Activated effector memory CD4-positive, alpha-beta T cell treated with Interleukin-2 at 50 U/mL for 16 hours (primary cell): ENCODE results near the gene NLGN2.
A peak's percentile ranks its signal among the peaks of the same experiment; 100 is the strongest.

Source experiments
- DNase-seq: peaks from one replicate; pipeline ENCODE4 v3.0.0-alpha.2; 2020

The NLGN2 gene

GRCh38 chr17:7392696-7393612 lies 14.7 kb upstream of the NLGN2 start:
- no peak for DNase-seq

GRCh38 chr17:7393613-7394451 lies 13.8 kb upstream of the NLGN2 start:
- peak; percentile 31 for DNase-seq

GRCh38 chr17:7394452-7395191 lies 13.0 kb upstream of the NLGN2 start, which contains the start of gene PLSCR3:
TSS of gene PLSCR3 (minus strand) at chr17:7394525. CDS start at chr17:7394110, 415 bp downstream.
- DNase-seq = peak; percentile 80

- no peak for DNase-seq
Observed at GRCh38 chr17:7396147-7396546, 11.5 kb upstream of the NLGN2 start.

- no peak for DNase-seq
Observed at GRCh38 chr17:7398612-7399011, 9.0 kb upstream of the NLGN2 start.

- no peak for DNase-seq
Observed at GRCh38 chr17:7403043-7403726, 4.5 kb upstream of the NLGN2 start.

- no peak for DNase-seq
Observed at GRCh38 chr17:7403727-7403976, 4.0 kb upstream of the NLGN2 start.

GRCh38 chr17:7403977-7404736 lies 3.5 kb upstream of the NLGN2 start, which contains the start of gene TMEM256:
TSS of gene TMEM256 (minus strand) at chr17:7404097. CDS start at chr17:7404084, 13 bp downstream.
- peak; percentile 92 for DNase-seq

- no peak for DNase-seq
Observed at GRCh38 chr17:7404737-7405349, 2.8 kb upstream of the NLGN2 start.

- no peak for DNase-seq
Observed at GRCh38 chr17:7405350-7406234, 2.1 kb upstream of the NLGN2 start.

GRCh38 chr17:7406235-7406825 lies 1.3 kb upstream of the NLGN2 start:
- no peak for DNase-seq

- DNase-seq = no peak
Observed at GRCh38 chr17:7407082-7407481, 563 bp upstream of the NLGN2 start.

- peak; percentile 18 for DNase-seq
Observed at GRCh38 chr17:7408252-7408727, 645 bp downstream of the NLGN2 start.

- DNase-seq = no peak
Observed at GRCh38 chr17:7408863-7409262, 1.2 kb downstream of the NLGN2 start.

GRCh38 chr17:7409716-7410115 lies 2.1 kb downstream of the NLGN2 start:
- no peak for DNase-seq

- no peak for DNase-seq
Observed at GRCh38 chr17:7410634-7411426, 3.2 kb downstream of the NLGN2 start.

GRCh38 chr17:7411427-7411750 lies 3.7 kb downstream of the NLGN2 start:
- DNase-seq = no peak

GRCh38 chr17:7413346-7413985 lies 5.8 kb downstream of the NLGN2 start:
- DNase-seq = no peak
